CD14-positive monocyte (primary cell): ENCODE data around the gene CDH22. TPM values are rescaled to one million over a fixed set of nuclear protein-coding genes. Genes with fewer than 3 reads are reported as not detected.

Source experiments
- DNase-seq, 3 donors: peaks; one replicate each; pipeline ENCODE4 v3.0.0-alpha.2; 2011 to 2022
- H2AFZ ChIP-seq: 2 replicates; pipeline ENCODE4 v1.6.0; 2012; ENCODE audit warnings: mild to moderate bottlenecking, low read depth, low read length, inconsistent platforms; ENCODE audit not compliant: insufficient read depth, poor library complexity, severe bottlenecking
- H3K27ac ChIP-seq, 2 donors: 1 replicate in 1 of 2; 2 replicates in 1 of 2; pipeline ENCODE4 v1.5.1; 2012 to 2013; ENCODE audit warnings: low read length in 2 of 2, control low read depth in 1 of 2, inconsistent platforms in 1 of 2, low read depth in 1 of 2, mild to moderate bottlenecking in 1 of 2
- H3K27me3 ChIP-seq, 2 donors: one replicate each; pipeline versions ENCODE4 v1.6.0 to v1.6.1; 2011 to 2013; ENCODE audit warnings: low read length in 2 of 2; ENCODE audit not compliant: control insufficient read depth in 2 of 2, insufficient read depth in 2 of 2
- H3K36me3 ChIP-seq, 2 donors: replicated peaks in 1 of 2; 1 replicate in 1 of 2; 2 replicates in 1 of 2; pipeline versions ENCODE4 v1.5.1 to v1.6.1; 2012 to 2013; ENCODE audit warnings: low read length in 2 of 2, control low read depth in 1 of 2, inconsistent platforms in 1 of 2, mild to moderate bottlenecking in 1 of 2; ENCODE audit not compliant: insufficient read depth in 2 of 2, control insufficient read depth in 1 of 2
- H3K4me1 ChIP-seq, 2 donors: 1 replicate in 1 of 2; 2 replicates in 1 of 2; pipeline versions ENCODE4 v1.5.1 to v1.6.1; 2012 to 2013; ENCODE audit warnings: low read length in 2 of 2, control low read depth in 1 of 2, inconsistent platforms in 1 of 2, mild to moderate bottlenecking in 1 of 2, moderate library complexity in 1 of 2; ENCODE audit not compliant: insufficient read depth in 2 of 2, control insufficient read depth in 1 of 2
- H3K4me2 ChIP-seq: replicated peaks from 2 replicates; pipeline ENCODE3; 2012; ENCODE audit warnings: low read length, moderate library complexity, mild to moderate bottlenecking; ENCODE audit not compliant: poor library complexity, severe bottlenecking; ENCODE audit errors: extremely low read depth
- H3K4me3 ChIP-seq, 3 experiments: fragments of 200-600 bp in 1 of 3; sonication (generic) in 1 of 3; replicated peaks in 1 of 3; 1 replicate in 2 of 3; 2 replicates in 1 of 3; pipeline ENCODE4 v1.5.1; 2011 to 2013; ENCODE audit warnings: low read length in 3 of 3, mild to moderate bottlenecking in 3 of 3, control low read depth in 2 of 3, low read depth in 2 of 3, inconsistent platforms in 1 of 3, moderate library complexity in 1 of 3
- H3K79me2 ChIP-seq: 2 replicates; pipeline ENCODE4 v1.6.0; 2012; ENCODE audit warnings: mild to moderate bottlenecking, control low read depth, inconsistent platforms, low read length, moderate library complexity; ENCODE audit not compliant: insufficient read depth
- H3K9ac ChIP-seq: 2 replicates; pipeline ENCODE4 v1.6.0; 2017; ENCODE audit warnings: low read length, mild to moderate bottlenecking; ENCODE audit not compliant: insufficient read depth, poor library complexity, severe bottlenecking
- H3K9me3 ChIP-seq, 2 donors: replicated peaks in 1 of 2; 1 replicate in 1 of 2; 2 replicates in 1 of 2; pipeline versions ENCODE4 v1.5.1 to v1.6.1; 2012 to 2013; ENCODE audit warnings: low read length in 2 of 2, control low read depth in 1 of 2; ENCODE audit not compliant: control insufficient read depth in 1 of 2, insufficient read depth in 1 of 2
- H4K20me1 ChIP-seq: 2 replicates; pipeline ENCODE4 v1.6.0; 2012; ENCODE audit warnings: mild to moderate bottlenecking, low read length, control low read depth, moderate library complexity; ENCODE audit not compliant: insufficient read depth
- H3K27ac Mint-ChIP-seq, 7 donors: one replicate each; pipeline ENCODE4 v1.8.0; 2020; ENCODE audit warnings: mild to moderate bottlenecking in 7 of 7, mixed read lengths in 7 of 7, moderate library complexity in 6 of 7, inconsistent platforms in 2 of 7
- H3K27me3 Mint-ChIP-seq, 3 donors: one replicate each; pipeline ENCODE4 v1.8.0; 2021 to 2022; ENCODE audit warnings: low read depth in 3 of 3, mild to moderate bottlenecking in 3 of 3, mixed read lengths in 3 of 3, moderate library complexity in 3 of 3, inconsistent platforms in 1 of 3
- H3K36me3 Mint-ChIP-seq, 2 donors: one replicate each; pipeline ENCODE4 v1.8.0; 2020; ENCODE audit warnings: mixed read lengths in 2 of 2, inconsistent platforms in 1 of 2, mild to moderate bottlenecking in 1 of 2
- H3K4me1 Mint-ChIP-seq: one replicate; pipeline ENCODE4 v1.8.0; 2020; ENCODE audit warnings: mild to moderate bottlenecking, mixed read lengths
- H3K4me3 Mint-ChIP-seq, 2 donors: one replicate each; pipeline ENCODE4 v1.8.0; 2020; ENCODE audit warnings: mild to moderate bottlenecking in 2 of 2, mixed read lengths in 2 of 2, moderate library complexity in 1 of 2
- H3K9me3 Mint-ChIP-seq, 7 donors: one replicate each; pipeline ENCODE4 v1.8.0; 2020 to 2022; ENCODE audit warnings: mixed read lengths in 7 of 7, mild to moderate bottlenecking in 6 of 7, moderate library complexity in 6 of 7, inconsistent platforms in 2 of 7
- CTCF ChIP-seq: fragments of 200-600 bp; IDR thresholded peaks from one replicate; pipeline ENCODE4 v1.8.0; 2022; ENCODE audit warnings: antibody characterized with exemption, mild to moderate bottlenecking
- WGBS: methylation state at CpG from one replicate; pipeline ENCODE4 v1.1.5; 2013; ENCODE audit warnings: missing lambda C conversion rate; ENCODE audit not compliant: insufficient coverage; 5-methylcytosine and 5-hydroxymethylcytosine counted together
- intact Hi-C, 2 donors: fragments of 100-400 bp; cut with micrococcal nuclease; formaldehyde crosslinking; loops; one replicate each; pipeline versions ENCODE4 v1.15.0 to v1.15.1; 2023
- polyA plus RNA-seq, 3 donors: library from polyadenylated mRNA; depleted of rRNA in 1 of 3; unstranded in 2 of 3; stranded (reverse) in 1 of 3; fragments of 300-500 nt in 2 of 3; fragments of >200 nt in 1 of 3; fragmentation: Illumina TruSeq in 2 of 3; gene quantifications; 1 replicate in 2 of 3; 2 replicates in 1 of 3; pipeline ENCODE4 v1.2.3, GENCODE V29; 2012 to 2021

CDH22 gene
- polyA plus RNA-seq, 3 donors = not detected

- Mint-ChIP-seq H3K36me3 (no peaks in the 10 kb centered on the region), H3K27me3 (peaks cover 26 to 44% (median 32%) of the 10 kb centered on the region in 3 donors), H3K9me3 (peaks cover 0 to 10% (median 2%) of the 10 kb centered on the region in 7 donors), H3K27ac (peak overlapping the region in 1 of 7 donors; percentile 27), H3K4me3 (no peak overlapping the region), H3K4me1 (no peaks in the 10 kb centered on the region)
- H3K27me3 ChIP-seq = peaks cover 4 to 19% of the 10 kb centered on the region in 2 donors
- no peaks in the 10 kb centered on the region for H4K20me1 ChIP-seq
- no peak overlapping the region for H2AFZ ChIP-seq
- DNase-seq = no peak
- no CpG with 5 or more reads among the region's 4 CpGs for WGBS
- H3K4me3 ChIP-seq = no peak overlapping the region
- TF ChIP-seq CTCF = no peak
- H3K79me2 ChIP-seq = no peaks in the 10 kb centered on the region
- H3K9me3 ChIP-seq = no peaks in the 10 kb centered on the region
- no peak overlapping the region for H3K27ac ChIP-seq
- no peak overlapping the region for H3K4me2 ChIP-seq
- no peaks in the 10 kb centered on the region for H3K36me3 ChIP-seq
- intact Hi-C loops = no loop called here
- H3K4me1 ChIP-seq = no peaks in the 10 kb centered on the region
- no peak overlapping the region for H3K9ac ChIP-seq
Measured at GRCh38 chr20:46276531-46276930, 31.8 kb downstream of the CDH22 start.

- Mint-ChIP-seq H3K9me3 (peaks cover 0 to 10% (median 3%) of the 10 kb centered on the region in 7 donors), H3K27ac (no peak overlapping the region), H3K4me1 (no peaks in the 10 kb centered on the region), H3K27me3 (peaks cover 31 to 43% (median 33%) of the 10 kb centered on the region in 3 donors), H3K4me3 (peak overlapping the region in 1 of 2 donors; percentile 1), H3K36me3 (no peaks in the 10 kb centered on the region)
- 91% methylated on average over 4 of the region's 4 CpGs for WGBS
- Histone ChIP-seq H3K4me2 (no peak overlapping the region), H3K36me3 (no peaks in the 10 kb centered on the region), H3K4me1 (no peaks in the 10 kb centered on the region), H3K79me2 (no peaks in the 10 kb centered on the region), H3K4me3 (no peak overlapping the region), H3K27ac (no peak overlapping the region), H3K27me3 (peaks cover 4 to 14% of the 10 kb centered on the region in 2 donors), H3K9ac (no peak overlapping the region), H2AFZ (no peak overlapping the region), H4K20me1 (no peaks in the 10 kb centered on the region), H3K9me3 (no peaks in the 10 kb centered on the region)
- intact Hi-C loops = no loop called here
- no peak for DNase-seq
- TF ChIP-seq CTCF = no peak
Measured at GRCh38 chr20:46275091-46275490, 33.2 kb downstream of the CDH22 start.
